Stimulated activated naive CD8-positive, alpha-beta T cell treated with anti-CD3 and anti-CD28 coated beads, Interleukin-15, amount 100 ng/mL, for 72 hours (primary cell): ENCODE measurements around the gene MYO5A.
"Not testable (repeated sequence)": the region's sequence is repeated elsewhere in the genome, so short reads cannot be mapped to it uniquely, and the experiment has no call there.

ENCODE experiments used
- ATAC-seq: fragments of 150-1000 bp; cut with Tn5 transposase; 2 replicates; pipeline ENCODE4 v1.10.0; 2021; ENCODE audit warnings: mild to moderate bottlenecking, moderate library complexity
- DNase-seq, 2 donors: peaks; one replicate each; pipeline ENCODE4 v3.0.0; 2021 to 2022
- H3K27ac Mint-ChIP-seq, 2 donors: one replicate each; pipeline ENCODE4 v1.8.0; 2022; ENCODE audit warnings: mild to moderate bottlenecking in 2 of 2, mixed read lengths in 2 of 2, moderate library complexity in 2 of 2
- H3K27me3 Mint-ChIP-seq: one replicate; pipeline ENCODE4 v1.8.0; 2022; ENCODE audit warnings: mixed read lengths
- H3K4me1 Mint-ChIP-seq: one replicate; pipeline ENCODE4 v1.8.0; 2022; ENCODE audit warnings: mild to moderate bottlenecking, mixed read lengths
- H3K4me3 Mint-ChIP-seq, 2 donors: one replicate each; pipeline ENCODE4 v1.8.0; 2022; ENCODE audit warnings: mild to moderate bottlenecking in 2 of 2, mixed read lengths in 2 of 2, moderate library complexity in 1 of 2
- H3K9me3 Mint-ChIP-seq, 2 donors: one replicate each; pipeline ENCODE4 v1.8.0; 2022; ENCODE audit warnings: mixed read lengths in 2 of 2

Gene MYO5A

DNA sequence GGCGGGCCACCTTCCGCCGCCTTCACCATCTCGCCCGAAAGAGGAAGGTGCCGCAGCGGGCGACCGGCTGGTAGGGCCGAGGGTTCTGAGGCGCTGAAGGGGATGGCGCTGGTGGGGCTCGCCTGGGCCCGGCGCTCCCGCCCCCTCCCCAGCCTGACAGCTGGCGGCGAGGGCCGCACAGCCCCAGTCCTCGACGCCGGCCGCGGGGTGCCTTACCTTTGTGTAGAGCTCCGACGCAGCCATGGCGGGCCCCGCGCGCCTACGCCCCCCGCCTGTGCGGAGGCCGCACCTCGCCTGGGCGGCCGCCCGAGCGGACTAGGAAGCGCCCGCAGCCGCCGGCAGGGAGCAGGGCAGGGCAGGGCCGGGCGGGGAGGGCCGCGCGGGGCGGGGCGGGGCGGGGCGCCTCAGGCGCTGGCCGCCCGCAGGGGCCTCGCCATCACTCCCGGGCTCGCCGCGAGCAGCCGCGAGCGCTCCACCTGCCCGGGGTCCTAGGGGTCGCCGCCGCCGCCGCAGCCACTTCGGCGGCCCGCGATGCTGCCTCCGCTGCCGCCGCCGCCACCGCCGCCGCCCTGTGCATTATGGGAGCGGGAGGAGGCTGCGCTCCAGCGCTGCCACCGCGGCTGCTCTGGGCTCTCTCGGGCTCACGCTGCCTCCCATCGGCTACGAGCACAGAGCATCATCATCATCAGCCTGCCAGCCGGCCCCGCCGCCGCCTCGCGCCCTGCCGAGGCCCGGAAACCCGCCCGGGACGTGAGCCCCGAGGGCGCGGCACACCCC is at the start of gene MYO5A:
Gene MYO5A (minus strand): TSS at position 317 of the 777 bp plus-strand sequence. CDS start 74 bp downstream, at position 243.
- ATAC-seq (peak; percentile 92), DNase-seq (peak; percentile 85)
- H3K27me3 Mint-ChIP-seq, result peaks cover 11% of the 10 kb centered on the region
- H3K4me1 Mint-ChIP-seq, result peaks cover 23% of the 10 kb centered on the region
- H3K9me3 Mint-ChIP-seq, result no peaks in the 10 kb centered on the region
- peak within 1 kb of the TSS; percentile 92 for H3K4me3 Mint-ChIP-seq
- H3K27ac Mint-ChIP-seq, result peak within 1 kb of the TSS; percentile 78 to 94

- no peak for DNase-seq
- Mint-ChIP-seq H3K9me3 (no peaks in the 10 kb centered on the region), H3K27me3 (no peaks in the 10 kb centered on the region), H3K4me3 (no peak overlapping the region), H3K4me1 (no peaks in the 10 kb centered on the region), H3K27ac (no peak overlapping the region)
- ATAC-seq, result no peak
Observed at GRCh38 chr15:52576692-52577091, 48.0 kb upstream of the MYO5A start.

DNA sequence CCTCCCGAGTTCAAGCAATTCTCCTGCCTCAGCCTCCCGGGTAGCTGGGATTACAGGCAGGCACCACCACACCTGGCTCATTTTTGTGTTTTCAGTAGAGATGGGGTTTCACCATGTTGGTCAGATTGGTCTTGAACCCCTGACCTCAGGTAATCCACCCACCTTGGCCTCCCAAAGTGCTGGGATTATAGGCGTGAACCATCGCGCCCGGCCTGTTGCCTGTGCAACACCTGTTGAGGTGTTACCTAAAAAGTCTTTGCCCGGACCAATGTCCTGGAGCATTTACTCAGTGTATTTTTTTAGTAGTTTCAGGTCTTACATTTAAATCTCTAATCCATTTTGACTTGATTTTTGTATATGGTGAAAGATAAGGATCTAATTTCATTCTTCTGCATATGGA is 46.9 kb upstream of the MYO5A start:
- not testable (repeated sequence) for H3K27me3 Mint-ChIP-seq, ATAC-seq, H3K27ac Mint-ChIP-seq, H3K4me3 Mint-ChIP-seq, H3K4me1 Mint-ChIP-seq, H3K9me3 Mint-ChIP-seq, DNase-seq

- no peak overlapping the region for H3K4me3 Mint-ChIP-seq
- no peak for DNase-seq
- ATAC-seq, result no peak
- no peaks in the 10 kb centered on the region for H3K27me3 Mint-ChIP-seq
- H3K9me3 Mint-ChIP-seq, result no peaks in the 10 kb centered on the region
- H3K27ac Mint-ChIP-seq, result no peak overlapping the region
- no peaks in the 10 kb centered on the region for H3K4me1 Mint-ChIP-seq
Observed at GRCh38 chr15:52575072-52575471, 46.4 kb upstream of the MYO5A start.

DNA sequence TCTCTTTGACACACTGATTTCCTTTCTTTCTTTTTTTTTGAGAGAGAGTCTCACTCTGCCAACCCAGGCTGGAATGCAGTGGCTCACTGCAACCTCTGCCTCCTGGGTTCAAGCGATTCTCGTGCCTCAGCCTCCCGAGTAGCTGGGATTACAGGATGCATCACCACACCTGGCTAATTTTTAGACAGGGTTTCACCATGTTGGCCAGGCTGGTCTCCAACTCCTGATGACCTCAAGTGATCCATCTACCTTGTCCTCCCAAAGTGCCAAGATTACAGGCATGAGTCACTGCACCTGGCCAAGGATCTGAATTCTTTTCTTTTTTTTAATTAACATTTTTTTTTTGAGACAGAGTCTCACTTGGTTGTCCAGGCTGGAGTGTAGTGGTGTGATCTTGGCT is 45.9 kb upstream of the MYO5A start:
- H3K27ac Mint-ChIP-seq, H3K9me3 Mint-ChIP-seq, DNase-seq, H3K27me3 Mint-ChIP-seq, H3K4me1 Mint-ChIP-seq, H3K4me3 Mint-ChIP-seq, ATAC-seq: not testable (repeated sequence)

DNA sequence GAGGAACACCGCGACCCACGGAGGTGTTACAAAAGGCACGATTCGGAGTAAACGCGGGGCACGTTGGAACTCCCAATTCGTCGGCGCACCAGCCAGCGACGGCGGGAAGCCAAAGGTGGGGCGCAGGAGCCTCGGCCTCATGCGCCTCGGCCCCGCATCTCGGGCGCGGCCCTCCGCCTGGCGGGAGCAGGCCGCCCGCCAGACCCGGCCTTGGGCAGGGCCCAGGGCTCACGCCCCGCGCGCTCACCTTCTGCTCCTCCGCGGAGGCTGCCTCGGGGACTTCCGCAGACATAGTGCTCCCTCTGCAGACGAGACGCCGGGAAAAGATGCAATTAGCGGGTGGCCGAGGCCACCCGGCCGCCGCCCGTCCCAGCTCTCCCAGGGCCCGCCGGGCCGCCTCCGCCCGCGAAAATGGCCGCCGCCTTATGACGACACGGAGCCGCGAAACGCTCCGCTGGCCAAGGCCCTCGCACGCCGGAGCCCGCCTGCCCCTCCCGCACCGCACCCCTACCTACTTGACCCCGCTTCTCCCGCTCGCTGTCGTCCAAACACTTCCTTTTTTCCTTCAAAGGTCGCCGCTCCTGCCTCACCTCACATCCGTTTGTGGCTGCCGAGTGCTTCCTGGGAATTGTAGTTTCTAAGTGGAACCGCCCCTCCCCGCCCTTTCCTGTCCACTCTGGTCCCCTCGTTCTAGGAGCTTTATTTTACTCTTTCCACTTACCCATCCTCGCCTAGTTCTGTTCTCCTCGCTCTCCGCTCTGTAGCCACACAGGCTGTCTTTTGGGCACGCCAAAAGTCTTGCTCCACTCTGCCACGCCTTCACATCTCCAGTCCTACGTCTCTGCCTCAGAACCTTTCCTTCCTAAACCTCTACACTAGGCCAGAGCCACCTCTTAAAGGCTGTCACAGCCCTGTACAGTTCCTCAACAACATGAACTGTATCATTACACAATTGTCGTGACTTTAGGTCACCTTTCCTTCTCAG is 40.2 kb upstream of the MYO5A start, which contains the start of gene ARPP19:
Gene ARPP19 (minus strand): TSS at position 430 of the 985 bp plus-strand sequence. CDS start 138 bp downstream, at position 292.
- Mint-ChIP-seq H3K4me1 (peaks cover 34% of the 10 kb centered on the region), H3K4me3 (peak within 1 kb of the TSS; percentile 77 to 92), H3K27me3 (no peaks in the 10 kb centered on the region), H3K27ac (peak within 1 kb of the TSS; percentile 99 to 100), H3K9me3 (no peaks in the 10 kb centered on the region)
- DNase-seq (peak; percentile 80 to 84), ATAC-seq (peak; percentile 86)

DNA sequence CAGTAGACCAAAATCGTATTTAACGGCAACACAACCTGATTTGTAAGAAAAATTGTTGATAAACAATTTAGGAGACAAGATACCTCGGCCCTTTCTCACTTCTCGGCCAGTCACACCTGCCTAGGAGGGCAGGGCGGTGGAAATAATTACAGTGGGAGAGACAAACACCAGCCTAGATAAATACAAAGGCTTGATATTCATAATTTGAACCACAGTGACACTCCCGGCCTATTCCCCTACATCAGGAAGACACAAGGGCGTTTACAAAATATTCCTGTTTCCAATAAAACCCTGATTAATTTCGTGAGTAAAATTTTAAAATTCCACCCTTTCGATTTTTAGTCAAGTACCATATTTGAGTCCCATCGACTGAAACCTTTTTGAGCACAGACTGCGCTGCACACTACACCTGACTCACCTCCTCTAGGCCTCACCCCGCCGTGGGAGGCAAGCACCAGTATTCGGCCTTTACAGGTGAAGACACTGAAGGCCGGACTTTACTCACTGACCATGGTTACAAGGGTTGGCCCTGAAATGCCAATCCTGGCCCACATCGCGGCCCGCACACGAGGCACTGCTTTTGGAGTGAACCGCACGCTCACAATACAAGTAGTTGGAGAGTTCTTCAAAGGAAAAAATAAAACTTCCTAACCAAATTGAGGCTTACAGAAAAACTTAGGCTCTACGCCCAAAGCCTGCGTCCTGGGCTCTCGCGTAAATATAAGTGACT is 39.4 kb upstream of the MYO5A start:
- DNase-seq, result peak; percentile 40 to 59
- Mint-ChIP-seq H3K4me3 (peak overlapping the region; percentile 77 to 92), H3K4me1 (peaks cover 36% of the 10 kb centered on the region), H3K27me3 (no peaks in the 10 kb centered on the region), H3K9me3 (no peaks in the 10 kb centered on the region), H3K27ac (peak overlapping the region; percentile 99 to 100)
- peak; percentile 65 for ATAC-seq

DNA sequence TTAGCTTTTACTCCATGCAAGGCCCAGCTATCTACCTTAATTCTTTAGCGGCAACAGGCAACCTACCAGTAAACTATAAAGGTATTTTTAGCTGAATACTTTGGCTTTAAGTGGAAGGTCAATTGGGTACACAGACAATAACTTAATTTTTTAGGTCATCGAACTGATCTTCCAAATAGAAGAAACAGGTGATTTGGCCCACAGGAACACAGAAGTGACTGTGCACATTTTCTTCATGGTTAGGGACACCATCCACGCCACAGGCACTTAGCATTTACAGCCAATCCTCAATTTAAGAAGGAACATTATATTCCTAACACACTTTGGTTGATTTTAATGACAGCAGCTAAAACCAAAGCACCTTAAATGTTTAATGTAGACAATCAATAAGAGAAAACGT is 38.2 kb upstream of the MYO5A start:
- DNase-seq (no peak), ATAC-seq (no peak)
- peaks cover 46% of the 10 kb centered on the region for H3K4me1 Mint-ChIP-seq

DNA sequence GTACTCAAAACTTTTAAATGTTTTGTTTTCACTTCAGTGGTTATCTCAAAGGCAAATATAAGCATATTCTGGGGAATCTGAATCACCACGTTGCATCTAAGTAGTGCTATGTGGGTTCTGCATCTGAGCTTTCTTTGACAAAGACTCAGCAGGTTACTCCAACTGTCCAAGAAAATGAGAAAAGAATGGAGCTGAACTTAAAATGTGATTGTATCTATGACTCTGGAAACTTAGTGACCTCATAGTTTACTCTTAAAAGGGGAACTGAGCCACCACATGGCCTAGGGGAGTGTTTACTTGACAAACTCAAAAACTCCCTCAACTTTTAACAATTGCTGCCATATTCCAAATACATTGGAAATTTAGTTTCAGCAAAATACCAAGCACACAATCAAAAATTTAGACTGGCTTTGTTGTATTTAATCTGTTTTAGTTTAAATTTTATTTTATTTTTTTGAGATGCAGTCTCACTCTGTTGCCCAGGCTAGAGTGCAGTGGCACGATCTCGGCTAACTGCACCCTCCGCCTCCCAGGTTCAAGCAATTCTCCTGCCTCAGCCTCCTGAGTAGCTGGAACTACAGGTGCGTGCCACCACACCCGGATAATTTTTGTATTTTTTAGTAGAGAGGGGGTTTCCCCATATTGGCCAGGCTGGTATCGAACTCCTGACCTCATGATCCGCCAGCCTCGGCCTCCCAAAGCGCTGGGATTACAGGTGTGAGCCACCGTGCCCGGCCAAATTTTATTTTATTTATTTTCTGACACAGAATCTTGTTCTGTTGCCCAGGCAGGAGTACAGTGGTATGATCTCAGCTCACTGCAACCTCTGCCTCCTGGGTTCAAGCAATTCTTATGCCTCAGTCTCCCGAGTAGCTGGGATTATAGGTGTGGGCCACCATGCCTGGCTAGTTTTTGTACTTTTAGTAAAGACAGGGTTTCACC is 37.0 kb upstream of the MYO5A start:
- Mint-ChIP-seq H3K4me1 (peaks cover 58% of the 10 kb centered on the region), H3K27ac (peak overlapping the region in 1 of 2 donors; percentile 48), H3K4me3 (peak overlapping the region; percentile 26 to 54)
- not testable (repeated sequence) for H3K27me3 Mint-ChIP-seq, H3K9me3 Mint-ChIP-seq, ATAC-seq, DNase-seq

More for the DNA sequence above, 38.2 kb upstream of the MYO5A start:
- Mint-ChIP-seq H3K27me3 (no peaks in the 10 kb centered on the region), H3K4me3 (peak overlapping the region; percentile 77 to 92), H3K27ac (no peak overlapping the region), H3K9me3 (no peaks in the 10 kb centered on the region)

GRCh38 chr15:52563501-52564060 is 34.9 kb upstream of the MYO5A start:
- DNase-seq (no peak), ATAC-seq (no peak)
- Mint-ChIP-seq H3K27me3 (no peaks in the 10 kb centered on the region), H3K27ac (no peak overlapping the region), H3K4me3 (no peak overlapping the region), H3K4me1 (peaks cover 71% of the 10 kb centered on the region), H3K9me3 (no peaks in the 10 kb centered on the region)

GRCh38 chr15:52559575-52559974 is 30.9 kb upstream of the MYO5A start:
- peak overlapping the region in 1 of 2 donors; percentile 49 for H3K4me3 Mint-ChIP-seq
- ATAC-seq, result peak; percentile 85

DNA sequence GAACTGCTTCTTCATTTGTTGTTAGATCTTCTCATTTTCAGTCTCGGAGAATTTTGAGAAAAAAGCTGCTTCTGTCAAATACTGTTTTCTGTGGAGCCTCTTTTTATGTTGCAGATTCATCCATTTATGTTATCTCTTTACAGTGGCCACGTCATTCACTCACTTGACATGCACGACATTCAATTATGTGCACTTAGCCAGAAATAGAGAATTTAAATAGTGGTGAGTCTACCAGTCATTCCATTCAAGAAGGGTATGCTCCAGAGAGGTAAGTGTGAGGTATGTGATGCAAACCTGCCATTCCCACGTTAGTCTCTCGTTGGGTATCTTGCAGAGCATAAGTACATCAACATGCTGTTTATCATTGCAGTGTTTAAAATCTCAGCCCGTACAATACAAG is 30.3 kb upstream of the MYO5A start:
- DNase-seq (no peak), ATAC-seq (no peak)
- Mint-ChIP-seq H3K27ac (peak overlapping the region; percentile 44 to 83), H3K4me3 (peak overlapping the region; percentile 46 to 56), H3K9me3 (no peaks in the 10 kb centered on the region), H3K27me3 (no peaks in the 10 kb centered on the region), H3K4me1 (peaks cover 61% of the 10 kb centered on the region)

More at GRCh38 chr15:52559575-52559974, 30.9 kb upstream of the MYO5A start:
- Mint-ChIP-seq H3K27me3 (no peaks in the 10 kb centered on the region), H3K9me3 (no peaks in the 10 kb centered on the region), H3K4me1 (peaks cover 62% of the 10 kb centered on the region), H3K27ac (peak overlapping the region in 1 of 2 donors; percentile 41)
- peak in 1 of 2 donors; percentile 36 for DNase-seq

DNA sequence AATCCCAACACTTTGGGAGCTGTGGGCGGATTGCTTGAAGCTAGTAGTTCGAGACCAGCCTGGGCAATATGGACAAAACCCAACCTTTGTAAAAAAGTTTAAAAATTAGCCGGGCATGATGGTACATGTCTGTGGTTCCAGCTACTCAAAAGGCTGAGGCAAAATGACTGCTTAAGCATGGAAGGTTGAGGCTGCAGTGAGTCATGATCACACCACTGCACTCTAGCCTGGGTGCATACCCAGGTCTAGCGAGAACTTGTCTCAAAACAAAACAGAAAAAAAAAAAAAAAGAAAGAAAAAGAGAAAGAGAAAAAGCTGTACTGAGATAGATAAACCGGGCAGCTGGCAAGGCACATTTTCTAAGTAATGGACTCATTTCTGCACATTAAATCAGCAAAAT is 29.5 kb upstream of the MYO5A start:
- Mint-ChIP-seq H3K4me1 (peaks cover 59% of the 10 kb centered on the region), H3K27ac (peak overlapping the region; percentile 78 to 86), H3K27me3 (no peaks in the 10 kb centered on the region), H3K9me3 (no peaks in the 10 kb centered on the region), H3K4me3 (peak overlapping the region; percentile 69 to 70)
- ATAC-seq (peak; percentile 98), DNase-seq (peak; percentile 48 to 67)

DNA sequence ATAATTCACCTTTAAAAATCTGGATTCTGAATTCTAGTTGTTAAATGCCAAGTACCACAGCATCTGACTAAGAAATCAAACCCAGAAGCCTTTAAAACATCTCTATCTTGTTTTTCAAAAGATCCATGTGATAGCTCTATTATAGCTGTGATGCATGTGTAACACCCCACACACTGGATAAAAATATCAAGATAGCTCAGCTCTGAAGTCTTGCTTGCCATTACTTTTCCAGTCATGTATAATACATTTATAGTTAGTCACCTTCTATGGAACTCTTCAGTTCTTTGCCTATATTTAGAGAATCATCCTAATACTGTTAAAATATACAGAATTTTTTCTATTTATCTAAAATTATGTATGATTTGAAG is 28.6 kb upstream of the MYO5A start:
- DNase-seq (no peak), ATAC-seq (no peak)
- Mint-ChIP-seq H3K27me3 (no peaks in the 10 kb centered on the region), H3K27ac (no peak overlapping the region), H3K9me3 (no peaks in the 10 kb centered on the region), H3K4me1 (peaks cover 51% of the 10 kb centered on the region), H3K4me3 (no peak overlapping the region)
